Caco-2 (cell line): ENCODE data around the gene TDRD12. TPM values are rescaled to one million over a fixed set of nuclear protein-coding genes. Genes with fewer than 3 reads are reported as not detected.
A peak's percentile ranks its signal among the peaks of the same experiment; 100 is the strongest.
"Not testable (repeated sequence)": the region's sequence is repeated elsewhere in the genome, so short reads cannot be mapped to it uniquely, and the experiment has no call there.

Experiments
- BruUV-seq: library from RNA; stranded (reverse); fragments of 400-500 nt; replicated peaks from 2 replicates; lab custom pipeline; 2021; lab: Mats Ljungman, UMichigan
- CTCF ChIA-PET: fragments of 300-600 bp; sonication (Branson Sonifier 250); formaldehyde crosslinking; loops from one replicate; lab custom pipeline; 2022; ENCODE audit warnings: antibody characterized with exemption; lab: Charles Lee
- POLR2A ChIA-PET: fragments of 300-600 bp; sonication (Branson Sonifier 250); formaldehyde crosslinking; loops from one replicate; lab custom pipeline; 2022; ENCODE audit warnings: antibody characterized with exemption; lab: Charles Lee
- DNase-seq, 2 experiments: peaks; one replicate each; pipeline versions ENCODE4 v3.0.0 to v3.0.0-alpha.2; 2020 to 2022
- H3K27me3 ChIP-seq: replicated peaks from 2 replicates; pipeline ENCODE4 v1.6.0; 2011; ENCODE audit warnings: low read length; ENCODE audit not compliant: control insufficient read depth, insufficient read depth
- H3K36me3 ChIP-seq: 2 replicates; pipeline ENCODE4 v1.5.1; 2011; ENCODE audit warnings: low read length; ENCODE audit not compliant: control insufficient read depth, insufficient read depth
- H3K4me1 ChIP-seq: fragments of 250-450 bp; sonication (Bioruptor Pico); 2 replicates; pipeline ENCODE4 v1.5.1; 2020; ENCODE audit warnings: mild to moderate bottlenecking
- H3K4me3 ChIP-seq: 2 replicates; pipeline ENCODE4 v1.5.1; 2011; ENCODE audit warnings: low read depth, mild to moderate bottlenecking, control low read depth, low read length
- H3K9me3 ChIP-seq: fragments of 250-450 bp; sonication (Bioruptor Pico); 2 replicates; pipeline ENCODE4 v1.5.1; 2020; ENCODE audit warnings: mild to moderate bottlenecking, moderate library complexity
- H3K27ac Mint-ChIP-seq: one replicate; pipeline ENCODE4 v1.8.0; 2022; ENCODE audit warnings: mixed read lengths; ENCODE audit not compliant: unreplicated experiment
- H3K27me3 Mint-ChIP-seq: one replicate; pipeline ENCODE4 v1.8.0; 2022; ENCODE audit warnings: mixed read lengths; ENCODE audit not compliant: insufficient read depth, unreplicated experiment
- H3K36me3 Mint-ChIP-seq: one replicate; pipeline ENCODE4 v1.8.0; 2022; ENCODE audit warnings: mild to moderate bottlenecking, mixed read lengths; ENCODE audit not compliant: insufficient read depth, unreplicated experiment
- H3K4me1 Mint-ChIP-seq: one replicate; pipeline ENCODE4 v1.8.0; 2022; ENCODE audit warnings: low read depth, mixed read lengths; ENCODE audit not compliant: unreplicated experiment
- H3K4me3 Mint-ChIP-seq: one replicate; pipeline ENCODE4 v1.8.0; 2022; ENCODE audit warnings: mild to moderate bottlenecking, moderate library complexity, mixed read lengths; ENCODE audit not compliant: unreplicated experiment
- H3K9me3 Mint-ChIP-seq: one replicate; pipeline ENCODE4 v1.8.0; 2022; ENCODE audit warnings: mixed read lengths; ENCODE audit not compliant: unreplicated experiment
- intact Hi-C: fragments of 100-400 bp; cut with micrococcal nuclease; formaldehyde crosslinking; loops from one replicate; pipeline ENCODE4 v1.10.0; 2022; ENCODE audit not compliant: unreplicated experiment
- total RNA-seq: library from RNA; stranded (reverse); gene quantifications from 2 replicates; pipeline ENCODE4 v1.2.3, GENCODE V29; 2022
- TF ChIP-seq, protein P1 (sequence below), 2 experiments: fragments of 200-600 bp in 1 of 2; IDR thresholded peaks; 1 replicate in 1 of 2; 2 replicates in 1 of 2; pipeline versions ENCODE4 v1.5.1 to v1.8.0; 2011 to 2022; ENCODE audit warnings: antibody characterized with exemption in 1 of 2, control low read depth in 1 of 2, inconsistent platforms in 1 of 2, low read depth in 1 of 2, low read length in 1 of 2, mild to moderate bottlenecking in 1 of 2, moderate library complexity in 1 of 2; ENCODE audit not compliant: insufficient read depth in 1 of 2, severe bottlenecking in 1 of 2, unreplicated experiment in 1 of 2

Gene TDRD12
- total RNA-seq, 1 experiment from 2014 or later, result 0.11 TPM

DNA sequence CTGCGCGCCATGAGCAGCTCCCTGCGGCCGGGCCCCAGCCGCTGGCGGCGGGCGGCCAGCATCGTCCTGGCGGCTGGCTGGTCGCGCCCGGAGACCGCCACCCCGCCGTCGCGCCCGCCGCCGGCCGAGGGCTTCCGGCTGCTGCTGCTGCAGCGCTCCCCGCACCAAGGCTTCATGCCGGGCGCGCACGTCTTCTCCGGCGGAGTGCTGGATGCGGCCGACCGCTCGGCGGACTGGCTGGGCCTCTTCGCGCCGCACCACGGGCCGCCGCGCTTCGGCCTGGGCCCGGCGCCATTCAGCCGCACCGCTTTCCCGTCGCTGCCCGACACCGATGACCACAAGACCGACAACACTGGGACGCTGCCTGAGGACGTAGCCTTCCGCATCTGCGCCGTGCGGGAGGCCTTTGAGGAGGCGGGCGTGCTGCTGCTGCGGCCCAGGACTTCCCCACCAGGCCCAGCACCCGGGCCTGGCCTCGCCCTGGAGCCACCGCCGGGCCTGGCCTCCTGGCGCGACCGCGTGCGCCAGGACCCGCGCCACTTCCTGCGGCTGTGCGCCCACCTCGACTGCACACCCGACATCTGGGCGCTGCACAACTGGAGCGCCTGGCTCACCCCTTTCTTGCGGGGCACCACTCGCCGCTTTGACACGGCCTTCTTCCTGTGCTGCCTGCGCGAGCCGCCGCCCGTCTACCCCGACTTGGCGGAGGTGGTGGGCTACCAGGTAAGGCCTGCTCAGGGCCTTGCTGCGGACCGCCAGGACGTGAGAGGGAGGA, 27.4 kb upstream of the TDRD12 start:
- H3K4me1 ChIP-seq, result peaks cover 20% of the 10 kb centered on the region
- intact Hi-C loops, result loop anchor here (1.0 kb wide), 1 partner anchor 17 kb away; the partner anchor contains the start of genes ANKRD27 and RGS9BP
- H3K9me3 ChIP-seq, result no peaks in the 10 kb centered on the region
- no peaks in the 10 kb centered on the region for H3K27me3 Mint-ChIP-seq
- H3K9me3 Mint-ChIP-seq, result peaks cover 10% of the 10 kb centered on the region
- H3K27ac Mint-ChIP-seq, result peak overlapping the region; percentile 81
- TSS peak; percentile 18 for BruUV-seq
- H3K4me3 ChIP-seq, result peak overlapping the region; percentile 92
- ChIA-PET CTCF (no interaction called here), POLR2A (interaction anchor here (1.0 to 1.2 kb wide), 3 partner anchors 8 to 17 kb away, joined by 3 to 5 read pairs (median 3); partner anchors contain the start of genes ANKRD27 and RGS9BP)
- H3K36me3 Mint-ChIP-seq, result peaks cover 32% of the 10 kb centered on the region
- peaks cover 40% of the 10 kb centered on the region for H3K4me1 Mint-ChIP-seq
- peaks cover 1% of the 10 kb centered on the region; the same call in 1 of the 2 replicates for H3K36me3 ChIP-seq
- DNase-seq, result peak; percentile 66 to 75
- peak overlapping the region; percentile 80 for H3K4me3 Mint-ChIP-seq
- no peaks in the 10 kb centered on the region for H3K27me3 ChIP-seq
- TF ChIP-seq, protein P1, sequence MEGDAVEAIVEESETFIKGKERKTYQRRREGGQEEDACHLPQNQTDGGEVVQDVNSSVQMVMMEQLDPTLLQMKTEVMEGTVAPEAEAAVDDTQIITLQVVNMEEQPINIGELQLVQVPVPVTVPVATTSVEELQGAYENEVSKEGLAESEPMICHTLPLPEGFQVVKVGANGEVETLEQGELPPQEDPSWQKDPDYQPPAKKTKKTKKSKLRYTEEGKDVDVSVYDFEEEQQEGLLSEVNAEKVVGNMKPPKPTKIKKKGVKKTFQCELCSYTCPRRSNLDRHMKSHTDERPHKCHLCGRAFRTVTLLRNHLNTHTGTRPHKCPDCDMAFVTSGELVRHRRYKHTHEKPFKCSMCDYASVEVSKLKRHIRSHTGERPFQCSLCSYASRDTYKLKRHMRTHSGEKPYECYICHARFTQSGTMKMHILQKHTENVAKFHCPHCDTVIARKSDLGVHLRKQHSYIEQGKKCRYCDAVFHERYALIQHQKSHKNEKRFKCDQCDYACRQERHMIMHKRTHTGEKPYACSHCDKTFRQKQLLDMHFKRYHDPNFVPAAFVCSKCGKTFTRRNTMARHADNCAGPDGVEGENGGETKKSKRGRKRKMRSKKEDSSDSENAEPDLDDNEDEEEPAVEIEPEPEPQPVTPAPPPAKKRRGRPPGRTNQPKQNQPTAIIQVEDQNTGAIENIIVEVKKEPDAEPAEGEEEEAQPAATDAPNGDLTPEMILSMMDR (IDR thresholded peaks at IDR 0.05; ENCODE audit: insufficient read depth in 1 of 2, low read depth in 1 of 2, low read length in 1 of 2, severe bottlenecking in 1 of 2, unreplicated experiment in 1 of 2), result no peak

DNA sequence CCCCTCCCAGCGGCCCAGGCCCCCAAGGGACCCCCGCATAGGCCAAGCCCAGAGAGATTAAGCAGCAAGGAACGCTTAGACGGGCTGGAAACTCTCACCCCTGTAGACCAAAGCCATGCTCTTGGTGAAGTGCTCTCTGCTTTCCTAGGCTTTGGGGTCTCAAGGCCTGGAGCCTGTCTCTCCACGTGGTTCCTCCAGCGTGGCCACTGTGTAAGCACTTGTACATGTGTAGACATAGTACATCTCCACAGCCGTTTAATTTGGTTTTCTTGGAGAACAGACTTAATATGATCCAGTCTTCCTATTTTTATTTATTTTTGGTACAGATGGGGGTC, 26.9 kb upstream of the TDRD12 start:
- intact Hi-C loops, result no loop called here
- no peak for DNase-seq
- ChIA-PET POLR2A (no interaction called here), CTCF (no interaction called here)
- Histone ChIP-seq H3K27me3 (no peaks in the 10 kb centered on the region), H3K36me3 (peaks cover 1% of the 10 kb centered on the region), H3K4me3 (peak overlapping the region; percentile 92), H3K4me1 (peaks cover 20% of the 10 kb centered on the region), H3K9me3 (no peaks in the 10 kb centered on the region)
- no peaks in the 10 kb centered on the region for H3K27me3 Mint-ChIP-seq
- H3K4me3 Mint-ChIP-seq, result peak overlapping the region; percentile 80
- TF ChIP-seq, protein P1 (IDR thresholded peaks at IDR 0.05; ENCODE audit: insufficient read depth in 1 of 2, low read depth in 1 of 2, low read length in 1 of 2, severe bottlenecking in 1 of 2, unreplicated experiment in 1 of 2), result no peak
- H3K9me3 Mint-ChIP-seq, result peaks cover 10% of the 10 kb centered on the region
- BruUV-seq, result no TSS peak
- peak overlapping the region; percentile 81 for H3K27ac Mint-ChIP-seq
- H3K36me3 Mint-ChIP-seq, result peaks cover 37% of the 10 kb centered on the region
- H3K4me1 Mint-ChIP-seq, result peaks cover 40% of the 10 kb centered on the region

DNA sequence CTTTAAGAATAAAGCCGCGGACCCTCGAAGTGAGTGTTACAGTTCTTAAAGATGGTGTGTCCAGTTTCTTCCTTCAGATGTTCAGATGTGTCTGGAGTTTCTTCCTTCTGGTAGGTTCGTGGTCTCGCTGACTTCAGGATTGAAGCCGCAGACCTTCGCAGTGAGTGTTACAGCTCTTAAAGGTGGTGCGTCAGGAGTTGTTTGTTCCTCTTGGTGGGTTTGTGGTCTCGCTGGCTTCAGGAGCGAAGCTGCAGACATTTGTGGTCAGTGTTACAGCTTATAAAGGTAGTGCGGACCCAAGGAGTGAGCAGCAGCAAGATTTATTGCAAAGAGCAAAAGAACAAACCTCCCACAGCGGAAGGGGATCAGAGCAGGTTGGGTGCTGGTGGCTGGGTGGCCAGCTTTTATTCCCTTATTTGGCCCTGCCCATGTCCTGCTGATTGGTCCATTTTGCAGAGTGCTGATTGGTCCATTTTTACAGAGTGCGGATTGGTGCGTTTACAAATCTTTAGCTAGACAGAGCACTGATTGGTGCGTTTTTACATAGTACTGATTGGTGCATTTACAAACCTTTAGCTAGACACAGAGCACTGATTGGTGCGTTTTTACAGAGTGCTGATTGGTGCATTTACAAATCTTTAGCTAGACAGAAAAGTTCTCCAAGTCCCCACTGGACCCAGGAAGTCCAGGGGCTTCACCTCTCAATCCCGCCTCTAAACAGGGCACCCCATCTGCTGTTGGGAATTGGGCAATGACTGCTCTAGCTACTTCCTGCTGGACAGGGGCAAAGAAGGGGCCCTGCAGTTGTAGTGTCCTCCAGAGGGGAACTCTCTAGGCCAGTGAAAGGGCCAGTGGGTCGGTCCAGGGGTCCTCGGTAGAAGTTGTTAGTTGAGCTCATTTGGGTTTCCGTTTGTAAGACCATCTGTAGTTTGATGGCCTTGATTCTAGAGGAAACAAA, 26.1 kb upstream of the TDRD12 start:
- H3K27me3 ChIP-seq, H3K36me3 ChIP-seq, H3K27me3 Mint-ChIP-seq, H3K9me3 ChIP-seq, POLR2A ChIA-PET, intact Hi-C loops, BruUV-seq, CTCF ChIA-PET: not testable (repeated sequence)
- H3K4me1 ChIP-seq, result peaks cover 20% of the 10 kb centered on the region
- peak; percentile 56 to 62 for DNase-seq
- H3K27ac Mint-ChIP-seq, result peak overlapping the region; percentile 81
- H3K36me3 Mint-ChIP-seq, result peaks cover 45% of the 10 kb centered on the region
- peaks cover 10% of the 10 kb centered on the region for H3K9me3 Mint-ChIP-seq
- H3K4me1 Mint-ChIP-seq, result peaks cover 40% of the 10 kb centered on the region
- peak overlapping the region; percentile 92 for H3K4me3 ChIP-seq
- H3K4me3 Mint-ChIP-seq, result peak overlapping the region; percentile 80

DNA sequence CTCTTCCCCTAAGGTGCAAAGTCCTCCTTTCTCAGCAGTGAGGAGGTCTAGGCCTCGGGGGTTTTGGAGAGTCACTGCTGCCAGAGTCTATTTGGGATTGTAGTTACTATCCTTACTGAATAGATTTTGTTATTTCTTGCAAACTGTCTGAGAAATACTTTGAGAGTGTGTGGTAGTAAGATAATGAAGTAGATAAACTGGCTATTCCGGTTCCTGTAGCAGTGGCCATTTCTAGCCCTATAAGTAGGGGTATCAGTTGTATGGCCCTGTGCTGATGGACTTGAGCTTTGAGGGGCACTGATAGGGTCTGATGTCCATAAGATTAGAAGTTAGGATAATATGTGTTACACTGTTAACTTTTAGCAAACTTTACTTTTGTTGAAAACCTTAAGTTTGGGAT, 25.3 kb upstream of the TDRD12 start:
- BruUV-seq, CTCF ChIA-PET, H3K36me3 ChIP-seq, intact Hi-C loops, H3K27me3 Mint-ChIP-seq, H3K9me3 ChIP-seq, POLR2A ChIA-PET, H3K27me3 ChIP-seq, H3K4me3 ChIP-seq: not testable (repeated sequence)
- DNase-seq, result peak in 1 of 2 experiments; percentile 37
- peaks cover 20% of the 10 kb centered on the region for H3K4me1 ChIP-seq
- Mint-ChIP-seq H3K4me1 (peaks cover 40% of the 10 kb centered on the region), H3K27ac (peak overlapping the region; percentile 81), H3K36me3 (peaks cover 54% of the 10 kb centered on the region), H3K9me3 (peaks cover 10% of the 10 kb centered on the region), H3K4me3 (peak overlapping the region; percentile 80)

DNA sequence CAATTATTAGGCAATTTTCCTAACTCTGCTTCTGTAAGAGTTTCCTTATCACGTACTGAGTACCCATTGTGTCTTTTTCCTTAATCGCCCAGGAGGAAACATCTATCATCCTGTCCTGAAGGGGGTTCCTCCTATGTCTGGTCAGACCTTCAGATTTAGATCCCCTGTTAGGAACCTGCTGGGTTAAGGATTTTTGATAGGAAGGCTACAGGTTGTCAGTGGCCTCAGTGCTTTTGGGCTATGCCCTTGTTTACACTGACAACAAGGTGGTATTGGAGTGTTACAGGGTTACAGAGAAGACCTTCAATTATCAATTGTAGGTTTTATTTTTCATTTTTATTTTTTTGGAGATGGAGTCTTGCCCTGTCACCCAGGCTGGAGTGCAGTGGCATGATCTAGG, 24.7 kb upstream of the TDRD12 start:
- H3K36me3 Mint-ChIP-seq, result peaks cover 59% of the 10 kb centered on the region
- H3K27ac Mint-ChIP-seq, H3K9me3 ChIP-seq, BruUV-seq, H3K27me3 Mint-ChIP-seq, POLR2A ChIA-PET, H3K36me3 ChIP-seq, CTCF ChIA-PET, H3K27me3 ChIP-seq, H3K4me3 ChIP-seq, intact Hi-C loops, DNase-seq: not testable (repeated sequence)
- H3K4me1 ChIP-seq, result peaks cover 20% of the 10 kb centered on the region
- peaks cover 10% of the 10 kb centered on the region for H3K9me3 Mint-ChIP-seq
- H3K4me3 Mint-ChIP-seq, result peak overlapping the region; percentile 80
- H3K4me1 Mint-ChIP-seq, result peaks cover 40% of the 10 kb centered on the region
